HG02588 (cell line): ENCODE measurements around the gene SMIM26.
"Not testable (repeated sequence)": the region's sequence is repeated elsewhere in the genome, so short reads cannot be mapped to it uniquely, and the experiment has no call there.

Experiments
- ATAC-seq: cut with Tn5 transposase; IDR thresholded peaks from one replicate; pipeline ENCODE4 v1.9.1; 2021; ENCODE audit warnings: mild to moderate bottlenecking, moderate library complexity; ENCODE audit not compliant: unreplicated experiment

The SMIM26 gene

DNA sequence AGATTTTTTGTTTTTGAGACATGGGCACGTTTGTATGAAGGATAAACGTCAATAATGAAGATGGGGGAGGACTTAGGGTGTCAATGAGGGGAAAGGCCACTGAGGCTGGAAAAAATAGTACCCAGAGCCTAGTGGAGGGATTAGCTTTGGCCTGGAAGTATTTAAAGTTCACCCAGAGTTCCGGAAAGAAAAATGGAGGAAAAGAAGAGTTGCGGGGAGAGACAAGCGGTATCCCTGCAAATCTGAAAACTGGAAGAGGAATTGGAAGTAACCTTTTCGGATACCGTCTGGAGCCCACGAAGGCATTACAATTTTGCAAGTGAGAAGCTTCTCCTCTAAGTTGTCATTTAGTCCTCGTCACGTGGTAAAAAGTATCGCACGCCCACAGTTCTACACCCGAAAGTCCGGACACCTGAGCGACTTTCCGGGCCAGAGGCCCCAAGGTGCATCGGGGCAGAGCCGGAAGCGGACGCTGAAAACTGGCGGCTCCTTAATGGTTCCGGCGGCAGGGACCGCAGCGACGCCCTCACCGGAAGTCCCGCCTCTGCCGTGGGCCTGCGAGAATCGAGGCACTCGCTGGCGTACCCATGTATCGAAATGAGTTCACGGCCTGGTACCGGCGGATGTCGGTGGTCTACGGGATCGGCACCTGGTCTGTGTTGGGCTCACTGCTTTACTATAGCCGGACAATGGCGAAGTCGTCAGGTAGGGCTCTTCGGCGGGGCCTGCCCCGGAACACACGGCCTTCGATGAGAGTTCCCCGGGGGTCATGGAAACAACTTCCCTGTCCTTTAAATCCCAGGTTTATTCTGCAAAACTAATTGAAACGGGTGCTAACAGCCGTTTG is at the start of gene SMIM26:
SMIM26 (plus strand) TSS at position 541 of the 847 bp plus-strand sequence; CDS start at position 588, 47 bp downstream.
- peak; percentile 99 for ATAC-seq

DNA sequence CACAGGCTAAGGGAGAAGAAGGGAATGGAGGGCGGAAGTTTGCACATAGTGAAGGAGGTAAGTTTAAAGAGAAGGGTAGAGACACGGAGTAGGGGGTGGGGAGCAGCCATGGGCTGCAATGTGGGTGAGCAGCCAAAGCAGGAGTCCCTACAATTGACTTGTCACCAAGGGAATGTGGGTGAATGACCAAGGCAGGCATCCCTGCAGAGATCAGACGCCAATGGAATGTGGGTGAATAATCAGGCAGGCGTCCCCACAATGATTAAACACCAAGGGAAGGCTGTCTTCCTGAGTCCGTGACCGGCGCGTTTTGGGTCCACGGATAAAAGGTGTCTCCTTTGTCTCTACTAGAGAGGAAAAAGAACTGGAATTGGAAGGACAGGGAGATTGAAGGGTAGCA is 45.2 kb upstream of the SMIM26 start:
- not testable (repeated sequence) for ATAC-seq

DNA sequence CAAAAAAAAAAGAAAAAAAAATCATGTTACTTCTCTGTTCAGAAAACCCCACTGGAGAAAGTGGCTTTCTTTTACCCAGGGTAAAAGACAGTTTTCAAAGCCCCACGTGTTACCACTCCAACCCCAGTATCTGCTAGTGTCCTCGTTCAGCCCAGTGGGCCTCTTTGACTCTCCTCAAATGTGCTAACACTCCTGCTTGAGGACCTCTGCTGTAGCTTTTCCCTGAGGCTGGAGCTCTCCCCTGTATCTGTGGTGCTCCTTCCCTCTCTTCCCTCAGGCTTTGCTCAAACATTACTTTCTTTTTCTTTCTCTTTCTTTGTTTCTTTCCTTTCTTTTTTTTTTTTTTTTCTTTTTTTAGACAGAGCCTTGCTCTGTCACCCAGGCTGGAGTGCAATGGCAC is 44.2 kb upstream of the SMIM26 start:
- no peak for ATAC-seq

DNA sequence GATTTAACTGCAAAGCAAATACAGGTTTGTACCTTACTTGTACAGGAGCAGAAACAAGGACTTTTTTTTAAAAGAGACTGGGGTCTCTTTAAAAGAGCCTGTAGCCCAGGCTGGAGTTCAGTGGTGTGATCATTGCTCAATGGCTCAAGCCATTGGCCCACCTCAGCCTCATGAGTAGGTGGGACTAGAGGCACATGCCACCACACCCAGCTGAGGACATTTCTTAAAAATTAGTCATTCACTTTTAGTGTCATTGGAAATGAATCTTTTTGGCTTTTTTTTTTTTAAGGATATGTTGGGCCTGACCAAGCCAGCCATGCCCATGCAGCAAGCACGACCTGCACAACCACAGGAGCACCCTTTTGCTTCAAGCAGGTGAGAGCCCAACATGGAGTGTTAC is 42.6 kb upstream of the SMIM26 start:
- no peak for ATAC-seq

- not testable (repeated sequence) for ATAC-seq
Measured at GRCh38 chr20:18526761-18527160, 40.5 kb upstream of the SMIM26 start.

DNA sequence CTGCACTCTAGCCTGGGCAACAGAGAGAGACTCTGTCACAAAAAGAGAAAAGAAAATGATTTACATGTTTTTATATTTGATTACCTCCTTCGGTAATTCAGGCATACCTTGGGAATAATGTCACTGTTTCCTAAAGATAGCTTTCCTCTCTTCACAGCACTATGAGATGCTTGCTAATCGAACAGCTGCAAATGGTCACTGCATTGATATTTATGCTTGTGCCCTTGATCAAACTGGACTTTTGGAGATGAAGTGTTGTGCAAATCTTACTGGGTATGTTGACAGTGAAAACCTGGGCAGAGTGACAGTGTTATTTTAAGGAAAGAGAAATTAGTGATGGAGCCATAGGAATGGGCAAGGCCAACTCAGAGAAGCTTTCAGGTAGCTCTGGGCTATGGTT is 39.9 kb upstream of the SMIM26 start:
- no peak for ATAC-seq

- no peak for ATAC-seq
Measured at GRCh38 chr20:18527836-18528235, 39.4 kb upstream of the SMIM26 start.

DNA sequence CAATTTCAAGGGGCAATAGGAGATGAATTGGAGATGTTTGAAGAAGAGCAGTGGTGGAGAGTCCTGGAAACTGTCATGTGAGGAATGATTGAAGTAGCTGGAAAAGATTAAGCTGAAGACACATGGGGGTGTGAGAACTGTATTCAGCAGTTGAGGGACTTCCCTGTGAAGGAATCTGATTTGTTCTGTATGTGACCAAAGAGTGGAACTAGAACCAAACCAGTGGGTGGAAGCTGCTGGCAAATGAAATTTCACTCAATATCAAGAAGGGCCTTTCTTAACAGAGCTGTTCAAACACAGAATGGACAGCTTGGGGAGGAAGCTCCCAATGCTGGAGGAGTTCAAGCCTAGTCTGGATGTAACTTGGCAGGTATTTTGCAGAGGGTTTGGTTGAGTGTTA is 38.2 kb upstream of the SMIM26 start:
- ATAC-seq: no peak

DNA sequence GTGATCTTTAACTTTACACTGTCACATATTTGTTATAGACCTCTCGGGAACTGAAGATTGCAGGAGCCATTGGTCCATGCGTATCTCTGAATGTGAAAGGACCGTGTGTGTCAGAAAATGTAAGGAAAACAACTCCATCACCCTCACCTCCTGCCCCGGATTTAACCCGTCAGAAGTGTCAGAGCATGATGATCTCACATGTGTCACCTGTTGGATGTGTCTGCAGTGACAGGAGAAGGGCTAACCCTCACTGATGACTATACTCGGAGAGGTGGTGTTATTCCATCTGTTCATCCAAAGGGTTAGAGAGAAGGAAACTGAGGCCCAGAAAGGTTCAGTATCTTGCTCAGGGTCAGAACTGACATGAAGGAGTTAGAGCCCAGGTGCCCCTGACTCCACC is 34.6 kb upstream of the SMIM26 start:
- ATAC-seq: no peak

- ATAC-seq: no peak
Measured at GRCh38 chr20:18533491-18533890, 33.7 kb upstream of the SMIM26 start.

GRCh38 chr20:18533978-18534644 is 33.1 kb upstream of the SMIM26 start:
- no peak for ATAC-seq

DNA sequence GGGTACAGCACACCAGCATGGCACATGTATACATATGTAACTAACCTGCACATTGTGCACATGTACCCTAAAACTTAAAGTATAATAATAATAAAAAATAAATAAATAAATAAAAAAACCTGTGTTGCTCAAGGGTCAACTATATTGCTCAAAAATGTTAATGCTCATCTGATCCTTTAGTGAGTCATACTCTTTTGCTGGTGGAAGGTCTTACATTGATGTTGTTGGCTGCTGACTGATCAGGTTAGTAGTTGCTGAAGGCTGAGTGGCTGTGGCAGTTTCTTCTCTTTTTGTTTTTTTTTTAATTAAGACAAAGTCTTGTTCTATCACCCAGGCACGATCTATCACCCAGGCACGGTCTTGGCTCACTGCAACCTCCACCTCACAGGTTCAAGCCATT is 29.6 kb upstream of the SMIM26 start:
- no peak for ATAC-seq

- no peak for ATAC-seq
Measured at GRCh38 chr20:18541741-18542140, 25.5 kb upstream of the SMIM26 start.

- no peak for ATAC-seq
Measured at GRCh38 chr20:18543216-18543615, 24.0 kb upstream of the SMIM26 start.

- ATAC-seq: no peak
Measured at GRCh38 chr20:18543932-18544331, 23.3 kb upstream of the SMIM26 start.

DNA sequence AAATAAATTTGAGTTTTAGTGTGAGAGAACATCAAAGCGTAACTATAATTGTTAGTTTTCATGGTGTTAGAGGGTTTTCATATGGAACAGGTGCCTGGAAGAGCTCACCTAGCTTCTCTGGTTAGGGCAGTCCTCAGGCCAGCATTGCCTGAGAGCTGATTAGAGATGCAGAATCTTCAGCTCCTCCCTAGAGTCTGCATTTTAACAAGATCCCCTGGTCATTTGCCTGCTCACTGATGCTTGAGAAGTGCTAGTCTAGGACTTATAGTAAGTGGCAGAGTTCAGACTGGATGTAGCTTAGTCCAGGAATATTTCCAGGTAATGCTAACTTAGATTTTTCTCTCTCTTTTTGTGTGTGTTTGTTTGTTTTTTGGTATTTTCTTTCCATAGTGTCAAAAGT is 21.7 kb upstream of the SMIM26 start:
- ATAC-seq: no peak

DNA sequence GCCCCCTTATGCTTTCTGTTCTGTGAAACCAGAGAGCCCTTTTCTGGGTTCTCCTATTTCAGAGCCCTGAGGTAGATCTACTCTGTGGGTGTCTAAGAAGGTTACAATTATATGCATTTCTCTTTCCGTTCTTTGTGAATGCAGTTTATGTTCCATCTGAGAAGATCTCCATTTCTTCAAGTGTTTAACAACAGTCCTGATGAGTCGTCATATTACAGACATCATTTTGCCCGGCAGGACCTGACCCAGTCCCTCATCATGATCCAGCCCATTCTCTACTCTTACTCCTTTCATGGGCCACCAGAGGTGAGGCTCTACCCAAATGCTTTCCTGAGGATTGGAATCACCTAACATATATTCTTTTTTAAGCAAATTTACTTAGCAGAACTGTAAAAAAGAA is 18.8 kb upstream of the SMIM26 start:
- no peak for ATAC-seq

GRCh38 chr20:18553746-18554145 is 13.5 kb upstream of the SMIM26 start:
- no peak for ATAC-seq

DNA sequence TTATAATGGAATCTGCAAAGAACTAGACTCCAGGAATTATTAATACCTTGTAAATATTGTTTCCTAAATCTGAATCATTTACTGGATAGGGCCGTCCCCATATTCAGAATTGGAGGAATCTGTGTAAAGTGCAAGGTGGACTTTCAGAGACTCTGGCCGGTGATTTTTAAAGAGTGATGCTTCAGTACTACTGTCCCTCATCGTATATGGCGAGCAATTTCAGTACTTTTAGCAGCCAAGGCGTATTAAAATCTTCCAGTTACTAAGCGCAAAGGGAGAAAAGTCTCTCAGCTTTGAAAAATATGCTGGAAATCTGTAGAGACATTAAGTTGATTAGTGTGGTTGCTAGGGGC is 483 bp downstream of the SMIM26 start:
- ATAC-seq: peak; percentile 18

GRCh38 chr20:18571009-18571408 is 3.8 kb downstream of the SMIM26 start:
- ATAC-seq: no peak

- no peak for ATAC-seq
Measured at GRCh38 chr20:18571578-18571977, 4.3 kb downstream of the SMIM26 start.

DNA sequence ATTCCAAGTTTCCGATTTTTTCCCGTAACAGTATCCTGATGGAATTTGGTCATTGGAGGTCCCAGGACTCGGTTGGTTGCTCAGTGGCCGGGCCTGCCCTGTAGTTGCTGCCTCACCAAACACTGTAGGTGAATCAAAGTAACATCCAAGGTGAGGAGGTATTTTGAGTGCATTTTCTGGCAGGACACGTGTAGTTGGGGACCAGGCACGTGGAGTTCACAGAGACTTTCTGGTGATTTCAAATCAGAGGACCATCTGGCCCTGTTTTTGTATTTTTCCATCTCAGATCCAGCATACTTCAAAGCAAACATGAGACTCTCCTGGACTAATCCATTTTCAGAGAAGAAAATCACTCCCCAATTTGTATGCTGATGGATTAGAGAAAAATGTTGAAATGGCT is 10.7 kb downstream of the SMIM26 start:
- ATAC-seq: no peak
